H1 (cell line): ENCODE data around the gene ATP5F1E. TPM values are rescaled to one million over a fixed set of nuclear protein-coding genes. Genes with fewer than 3 reads are reported as not detected.

Experiments used
- CTCF ChIA-PET: fragments of 300-600 bp; sonication (Branson Sonifier 250); formaldehyde crosslinking; loops from one replicate; lab custom pipeline; 2021; ENCODE audit not compliant: partially characterized antibody; lab: Charles Lee
- POLR2A ChIA-PET: fragments of 300-600 bp; sonication (Branson Sonifier 250); formaldehyde crosslinking; loops from one replicate; lab custom pipeline; 2021; ENCODE audit warnings: inconsistent platforms; ENCODE audit not compliant: partially characterized antibody; lab: Charles Lee
- DNase-seq, 2 experiments: peaks; one replicate each; pipeline versions ENCODE4 v3.0.0 to v3.0.0-alpha.2; 2010 to 2022; ENCODE audit warnings: low spot score in 2 of 2, low read depth in 1 of 2, mixed read lengths in 1 of 2
- FAIRE-seq: peaks from 2 replicates; lab custom pipeline; 2011; peaks lifted over from hg19 to GRCh38; lab: Jason Lieb, UNC
- H2AFZ ChIP-seq: 2 replicates; pipeline ENCODE4 v1.8.1; 2012; ENCODE audit warnings: low read length, inconsistent platforms
- H2AK5ac ChIP-seq: 2 replicates; pipeline ENCODE4 v1.6.1; 2013; ENCODE audit warnings: low read depth, low read length
- H2BK120ac ChIP-seq: replicated peaks from 2 replicates; pipeline ENCODE3; 2013; ENCODE audit warnings: low read depth, low read length, inconsistent platforms
- H2BK12ac ChIP-seq: 2 replicates; pipeline ENCODE4 v1.6.1; 2013; ENCODE audit warnings: low read depth, low read length
- H2BK15ac ChIP-seq: 2 replicates; pipeline ENCODE4 v1.6.1; 2013; ENCODE audit warnings: low read length
- H2BK20ac ChIP-seq: 2 replicates; pipeline ENCODE4 v1.6.1; 2013; ENCODE audit warnings: low read length
- H2BK5ac ChIP-seq: 2 replicates; pipeline ENCODE4 v1.6.1; 2013; ENCODE audit warnings: low read depth, low read length
- H3K14ac ChIP-seq: 2 replicates; pipeline ENCODE4 v1.6.1; 2013; ENCODE audit warnings: inconsistent platforms; ENCODE audit not compliant: insufficient read length
- H3K18ac ChIP-seq: 2 replicates; pipeline ENCODE4 v1.6.1; 2013; ENCODE audit warnings: low read length; ENCODE audit errors: extremely low read depth
- H3K23ac ChIP-seq: 2 replicates; pipeline ENCODE4 v1.6.1; 2013; ENCODE audit warnings: inconsistent platforms; ENCODE audit not compliant: insufficient read length
- H3K23me2 ChIP-seq: 2 replicates; pipeline ENCODE4 v1.6.1; 2013; ENCODE audit warnings: low read depth, low read length
- H3K27ac ChIP-seq: 2 replicates; pipeline ENCODE4 v1.6.1; 2011; ENCODE audit warnings: low read depth, low read length, inconsistent platforms
- H3K27me3 ChIP-seq, 4 experiments: replicated peaks in 1 of 4; 1 replicate in 1 of 4; 2 replicates in 3 of 4; pipeline versions ENCODE4 v1.6.1 to v1.8.1; 2011 to 2013; ENCODE audit warnings: low read length in 3 of 4, mild to moderate bottlenecking in 3 of 4, inconsistent platforms in 2 of 4, mixed read lengths in 2 of 4, moderate library complexity in 1 of 4; ENCODE audit not compliant: control insufficient read depth in 3 of 4, insufficient read depth in 3 of 4; ENCODE audit errors: extremely low read depth in 1 of 4
- H3K36me3 ChIP-seq, 4 experiments: 2 replicates each; pipeline versions ENCODE4 v1.6.1 to v1.8.1; 2011 to 2013; ENCODE audit warnings: mild to moderate bottlenecking in 4 of 4, low read length in 3 of 4, moderate library complexity in 2 of 4, control low read depth in 1 of 4, inconsistent platforms in 1 of 4; ENCODE audit not compliant: insufficient read depth in 4 of 4, control insufficient read depth in 2 of 4
- H3K4ac ChIP-seq: replicated peaks from 2 replicates; pipeline ENCODE3; 2013; ENCODE audit warnings: low read length, low read depth, mixed read lengths, inconsistent platforms; ENCODE audit not compliant: insufficient read length
- H3K4me1 ChIP-seq, 4 experiments: replicated peaks in 1 of 4; 1 replicate in 1 of 4; 2 replicates in 3 of 4; pipeline versions ENCODE4 v1.6.1 to v1.8.1; 2011 to 2013; ENCODE audit warnings: low read length in 3 of 4, inconsistent platforms in 2 of 4, mixed read lengths in 1 of 4; ENCODE audit not compliant: insufficient read depth in 4 of 4, control insufficient read depth in 3 of 4
- H3K4me2 ChIP-seq, 2 experiments: 2 replicates each; pipeline versions ENCODE4 v1.6.1 to v1.8.1; 2011 to 2013; ENCODE audit warnings: low read depth in 2 of 2, low read length in 2 of 2, control low read depth in 1 of 2, inconsistent platforms in 1 of 2, mild to moderate bottlenecking in 1 of 2; ENCODE audit not compliant: insufficient read depth in 1 of 2
- H3K4me3 ChIP-seq, 4 experiments: fragments of 200-600, 300-600 bp in 1 of 4; sonication (generic), shearing (Covaris generic), sonication (Bioruptor Twin) in 1 of 4; 2 replicates each; pipeline versions ENCODE4 v1.5.1 to v1.8.1; 2011 to 2016; ENCODE audit warnings: low read length in 4 of 4, low read depth in 3 of 4, control low read depth in 2 of 4, inconsistent platforms in 2 of 4, mild to moderate bottlenecking in 2 of 4, mixed read lengths in 1 of 4, moderate library complexity in 1 of 4; ENCODE audit not compliant: insufficient read depth in 2 of 4; ENCODE audit errors: extremely low read depth in 1 of 4
- H3K56ac ChIP-seq: replicated peaks from 2 replicates; pipeline ENCODE3; 2013; ENCODE audit warnings: low read depth, mild to moderate bottlenecking, mixed read lengths, low read length, inconsistent platforms; ENCODE audit not compliant: insufficient read length
- H3K79me1 ChIP-seq: 2 replicates; pipeline ENCODE4 v1.6.1; 2013; ENCODE audit warnings: low read depth, low read length, control low read depth
- H3K79me2 ChIP-seq, 2 experiments: 2 replicates each; pipeline versions ENCODE4 v1.6.1 to v1.8.1; 2012 to 2013; ENCODE audit warnings: low read length in 2 of 2, mild to moderate bottlenecking in 2 of 2, inconsistent platforms in 1 of 2; ENCODE audit not compliant: insufficient read depth in 2 of 2, control insufficient read depth in 1 of 2
- H3K9ac ChIP-seq, 4 experiments: replicated peaks in 1 of 4; 1 replicate in 1 of 4; 2 replicates in 3 of 4; pipeline versions ENCODE4 v1.6.1 to v1.8.1; 2011 to 2013; ENCODE audit warnings: low read depth in 3 of 4, low read length in 3 of 4, control low read depth in 2 of 4, mild to moderate bottlenecking in 2 of 4, moderate library complexity in 2 of 4, inconsistent platforms in 1 of 4; ENCODE audit errors: extremely low read depth in 1 of 4
- H3K9me3 ChIP-seq, 2 experiments: 2 replicates each; pipeline versions ENCODE4 v1.6.1 to v1.8.1; 2012 to 2013; ENCODE audit warnings: mild to moderate bottlenecking in 2 of 2, moderate library complexity in 2 of 2, control low read depth in 1 of 2, inconsistent platforms in 1 of 2, low read depth in 1 of 2, low read length in 1 of 2, mixed read lengths in 1 of 2; ENCODE audit not compliant: insufficient read depth in 2 of 2
- H4K20me1 ChIP-seq, 2 experiments: replicated peaks in 1 of 2; 2 replicates each; pipeline versions ENCODE3 to v1.8.1; 2011 to 2013; ENCODE audit warnings: inconsistent platforms in 2 of 2, low read length in 2 of 2, mild to moderate bottlenecking in 1 of 2; ENCODE audit not compliant: insufficient read depth in 2 of 2, control insufficient read depth in 1 of 2
- H4K5ac ChIP-seq: 2 replicates; pipeline ENCODE4 v1.6.1; 2013; ENCODE audit warnings: low read length, low read depth, mixed read lengths, inconsistent platforms; ENCODE audit not compliant: insufficient read length
- H4K8ac ChIP-seq: 2 replicates; pipeline ENCODE4 v1.8.0; 2013; ENCODE audit warnings: mild to moderate bottlenecking, moderate library complexity, low read length, inconsistent platforms; ENCODE audit not compliant: insufficient read depth; ENCODE audit errors: extremely low read depth
- H4K91ac ChIP-seq: replicated peaks from 2 replicates; pipeline ENCODE3; 2013; ENCODE audit warnings: low read length, mixed read lengths, inconsistent platforms; ENCODE audit not compliant: insufficient read length
- BRCA1 ChIP-seq: IDR thresholded peaks from 2 replicates; pipeline ENCODE4 v1.6.1; 2012; ENCODE audit warnings: low read depth, low read length, improper control_type of control experiment
- CBX8 ChIP-seq: fragments of 300-800, 300-1000 bp; sonication (generic); IDR thresholded peaks from 2 replicates; pipeline ENCODE4 v1.7.1; 2016; ENCODE audit warnings: low read depth, low read length, borderline replicate concordance
- CHD2 ChIP-seq: IDR thresholded peaks from 2 replicates; pipeline ENCODE4 v1.6.1; 2012; ENCODE audit warnings: low read length, improper control_type of control experiment
- CREB1 ChIP-seq: IDR thresholded peaks from 2 replicates; pipeline ENCODE4 v1.6.1; 2012; ENCODE audit warnings: inconsistent platforms
- EP300 ChIP-seq, 2 experiments: IDR thresholded peaks; 1 replicate in 1 of 2; 2 replicates in 1 of 2; pipeline ENCODE4 v1.6.1; 2011 to 2012; ENCODE audit warnings: low read depth in 2 of 2, low read length in 2 of 2, mild to moderate bottlenecking in 2 of 2, borderline replicate concordance in 1 of 2, inconsistent platforms in 1 of 2, moderate library complexity in 1 of 2
- NANOG ChIP-seq: IDR thresholded peaks from 2 replicates; pipeline ENCODE4 v1.6.1; 2011; ENCODE audit warnings: low read length, low read depth, mild to moderate bottlenecking, inconsistent platforms; ENCODE audit not compliant: insufficient read depth, poor library complexity, severe bottlenecking
- RAD21 ChIP-seq, 2 experiments: IDR thresholded peaks in 1 of 2; conservative IDR thresholded peaks in 1 of 2; 2 replicates each; pipeline ENCODE4 v1.6.1; 2011; ENCODE audit warnings: low read depth in 2 of 2, low read length in 2 of 2, improper control_type of control experiment in 1 of 2, inconsistent platforms in 1 of 2, mild to moderate bottlenecking in 1 of 2, moderate library complexity in 1 of 2
- SIRT6 ChIP-seq: IDR thresholded peaks from one replicate; pipeline ENCODE4 v1.7.1; 2012; ENCODE audit warnings: low read length, inconsistent platforms
- SUZ12 ChIP-seq: fragments of 200-600 bp; sonication (generic); IDR thresholded peaks from 2 replicates; pipeline ENCODE4 v1.6.1; 2012; ENCODE audit warnings: mild to moderate bottlenecking, inconsistent platforms, low read length, moderate library complexity, mixed read lengths
- TAF7 ChIP-seq: optimal IDR thresholded peaks from 2 replicates; pipeline ENCODE3; 2011; ENCODE audit warnings: low read depth, mild to moderate bottlenecking, inconsistent platforms, low read length, moderate library complexity, borderline replicate concordance
- TBP ChIP-seq: IDR thresholded peaks from 2 replicates; pipeline ENCODE4 v1.6.1; 2011; ENCODE audit warnings: low read depth, low read length, improper control_type of control experiment
- WGBS, 2 experiments: shearing (Covaris generic) in 1 of 2; methylation state at CpG; one replicate each; pipeline versions ENCODE4 v1.1.6 to v1.1.7; 2013 to 2015; ENCODE audit warnings: low lambda C conversion rate in 2 of 2, mixed read lengths in 2 of 2, inconsistent platforms in 1 of 2, low coverage in 1 of 2, missing lambda C conversion rate in 1 of 2; ENCODE audit not compliant: insufficient replicate concordance in 2 of 2, insufficient coverage in 1 of 2, insufficient read length in 1 of 2; ENCODE audit errors: extremely low coverage in 1 of 2, missing lambda C conversion rate in 1 of 2; 5-methylcytosine and 5-hydroxymethylcytosine counted together
- polyA plus RNA-seq, 7 experiments: library from polyadenylated mRNA; depleted of rRNA in 3 of 7; stranded (reverse) in 5 of 7; unstranded in 2 of 7; fragments of >200 nt in 5 of 7; fragments of 200-250 nt in 2 of 7; gene quantifications; 1 replicate in 5 of 7; 2 replicates in 1 of 7; 4 replicates in 1 of 7; pipeline versions ENCODE4 v1.2.1 to v1.2.3, GENCODE V29; 2011 to 2013; ENCODE audit warnings: missing spikeins in 2 of 7, mixed read lengths in 2 of 7
- total RNA-seq: library from RNA; stranded (reverse); fragmentation: NEBNext Ultra II Directional; extraction: Animal tissue kit (Norgen Biotek cat#: 25700); gene quantifications from 2 replicates; pipeline ENCODE4 v1.2.1, GENCODE V29; 2021

Gene ATP5F1E
- total and polyA plus RNA-seq, 2 of the 8 experiments (the other 6 are each of a cell fraction or from before 2014, with no cell fraction given), result 15.7 to 47.8 TPM

- POLR2A ChIA-PET, result no interaction called here
- no peak overlapping the region for H3K4me2 ChIP-seq
- no peak for FAIRE-seq
- no peak for TF ChIP-seq TBP
- TF ChIP-seq CBX8, result no peak
- TF ChIP-seq RAD21 (IDR thresholded peaks at IDR 0.05 in 1 of 2, conservative IDR thresholded peaks at IDR 0.05 in 1 of 2; ENCODE audit: low read depth in 2 of 2, low read length in 2 of 2), result no peak
- TF ChIP-seq SIRT6, result no peak
- TF ChIP-seq NANOG, result no peak
- TF ChIP-seq EP300 (IDR thresholded peaks at IDR 0.05; ENCODE audit: borderline replicate concordance in 1 of 2, low read depth in 2 of 2, low read length in 2 of 2), result no peak
- TF ChIP-seq TAF7, result no peak
- no peak for TF ChIP-seq CREB1
- no peak for TF ChIP-seq BRCA1
- TF ChIP-seq SUZ12, result no peak
- TF ChIP-seq CHD2, result no peak
Observed at GRCh38 chr20:59001068-59001448, 31.1 kb downstream of the ATP5F1E start.

More at GRCh38 chr20:59001068-59001448, 31.1 kb downstream of the ATP5F1E start:
- Histone ChIP-seq H4K5ac (no peak overlapping the region), H3K4me3 (no peak overlapping the region), H3K9ac (no peak overlapping the region), H3K27me3 (no peaks in the 10 kb centered on the region), H3K27ac (no peak overlapping the region), H2BK20ac (no peak overlapping the region), H4K8ac (no peak overlapping the region), H4K20me1 (peaks cover 0 to 6% of the 10 kb centered on the region in 2 experiments), H3K79me2 (no peaks in the 10 kb centered on the region), H2BK120ac (no peak overlapping the region), H2BK12ac (no peak overlapping the region), H3K14ac (no peak overlapping the region), H3K23me2 (no peaks in the 10 kb centered on the region), H2AK5ac (no peak overlapping the region), H3K18ac (no peak overlapping the region), H2BK5ac (0 out of 2 replicates have a peak overlapping the region, but pooled peaks have one; percentile 23), H3K9me3 (no peaks in the 10 kb centered on the region), H3K56ac (no peak overlapping the region), H2BK15ac (no peak overlapping the region), H3K23ac (no peak overlapping the region), H4K91ac (no peak overlapping the region), H3K4me1 (no peaks in the 10 kb centered on the region; a peak in 1 of 7 replicates), H3K36me3 (peaks cover 0 to 7% (median 0%) of the 10 kb centered on the region in 4 experiments; a peak in 3 of 8 replicates), H2AFZ (no peak overlapping the region), H3K79me1 (no peaks in the 10 kb centered on the region), H3K4ac (no peak overlapping the region)
- WGBS, 2 experiments, result 86% methylated on average over 13 of the region's 13 CpGs; no CpG with 5 or more reads in 1 of the 2 experiments
- DNase-seq, result no peak
- CTCF ChIA-PET, result interaction anchor here (0.6 to 1.2 kb wide), 3 partner anchors 17 to 221 kb away, joined by 3 to 4 read pairs (median 3); no protein-coding TSS in a partner anchor
